HEK293T (cell line): ENCODE results near the gene MAP3K20.

ENCODE experiments used
- CTCF ChIA-PET: fragments of 350-600 bp; formaldehyde crosslinking; extraction: SDS; loops from one replicate; lab custom pipeline; 2021; ENCODE audit warnings: antibody characterized with exemption, inconsistent platforms; lab: Yijun Ruan, JAX
- POLR2A ChIA-PET: fragments of 350-600 bp; formaldehyde crosslinking; extraction: SDS; loops from one replicate; lab custom pipeline; 2020; ENCODE audit warnings: antibody characterized with exemption, inconsistent platforms; lab: Yijun Ruan, JAX
- DNase-seq: peaks from one replicate; pipeline ENCODE4 v3.0.0; 2012; ENCODE audit warnings: mixed read lengths; ENCODE audit errors: extremely low spot score
- ARNT ChIP-seq: fragments of 450-650 bp; IDR thresholded peaks from 2 replicates; pipeline ENCODE4 v1.6.1; 2017; ENCODE audit warnings: mild to moderate bottlenecking
- BHLHE40 ChIP-seq: fragments of 450-650 bp; IDR thresholded peaks from 2 replicates; pipeline ENCODE4 v1.6.1; 2016; ENCODE audit warnings: mild to moderate bottlenecking, moderate library complexity, borderline replicate concordance
- CTBP1 ChIP-seq: fragments of 450-650 bp; IDR thresholded peaks from 2 replicates; pipeline ENCODE4 v1.6.1; 2016; ENCODE audit warnings: borderline replicate concordance
- ELF4 ChIP-seq: fragments of 450-650 bp; IDR thresholded peaks from 2 replicates; pipeline ENCODE4 v1.6.1; 2017; ENCODE audit warnings: antibody characterized with exemption
- FOXA1 ChIP-seq: fragments of 450-650 bp; IDR thresholded peaks from 2 replicates; pipeline ENCODE4 v1.6.1; 2016; ENCODE audit warnings: mild to moderate bottlenecking
- FOXK2 ChIP-seq: fragments of 450-650 bp; IDR thresholded peaks from 2 replicates; pipeline ENCODE4 v1.6.1; 2016; ENCODE audit warnings: mild to moderate bottlenecking
- FOXM1 ChIP-seq: fragments of 450-650 bp; IDR thresholded peaks from 2 replicates; pipeline ENCODE4 v1.6.1; 2017; ENCODE audit warnings: mild to moderate bottlenecking, borderline replicate concordance
- HDGF ChIP-seq: fragments of 450-650 bp; IDR thresholded peaks from 2 replicates; pipeline ENCODE4 v1.6.1; 2017; ENCODE audit warnings: antibody characterized with exemption, borderline replicate concordance
- L3MBTL2 ChIP-seq: fragments of 450-650 bp; conservative IDR thresholded peaks from 2 replicates; pipeline ENCODE4 v1.6.1; 2016; ENCODE audit warnings: mild to moderate bottlenecking
- LEF1 ChIP-seq: fragments of 450-650 bp; IDR thresholded peaks from 2 replicates; pipeline ENCODE4 v1.6.1; 2017; ENCODE audit warnings: mild to moderate bottlenecking, borderline replicate concordance
- NFRKB ChIP-seq: fragments of 450-650 bp; IDR thresholded peaks from 2 replicates; pipeline ENCODE4 v1.6.1; 2016; ENCODE audit warnings: mild to moderate bottlenecking, moderate library complexity
- SP1 ChIP-seq: fragments of 450-650 bp; IDR thresholded peaks from 2 replicates; pipeline ENCODE4 v1.6.1; 2017
- SUZ12 ChIP-seq: fragments of 450-650 bp; IDR thresholded peaks from 2 replicates; pipeline ENCODE4 v1.6.1; 2016; ENCODE audit warnings: mild to moderate bottlenecking
- TARDBP ChIP-seq: fragments of 450-650 bp; IDR thresholded peaks from 2 replicates; pipeline ENCODE4 v1.6.1; 2016
- ZNF384 ChIP-seq: fragments of 450-650 bp; IDR thresholded peaks from 2 replicates; pipeline ENCODE4 v1.6.1; 2016
- TF ChIP-seq, protein P1 (sequence below): fragments of 450-650 bp; IDR thresholded peaks from 2 replicates; pipeline ENCODE4 v1.6.1; 2016

MAP3K20 gene

DNA sequence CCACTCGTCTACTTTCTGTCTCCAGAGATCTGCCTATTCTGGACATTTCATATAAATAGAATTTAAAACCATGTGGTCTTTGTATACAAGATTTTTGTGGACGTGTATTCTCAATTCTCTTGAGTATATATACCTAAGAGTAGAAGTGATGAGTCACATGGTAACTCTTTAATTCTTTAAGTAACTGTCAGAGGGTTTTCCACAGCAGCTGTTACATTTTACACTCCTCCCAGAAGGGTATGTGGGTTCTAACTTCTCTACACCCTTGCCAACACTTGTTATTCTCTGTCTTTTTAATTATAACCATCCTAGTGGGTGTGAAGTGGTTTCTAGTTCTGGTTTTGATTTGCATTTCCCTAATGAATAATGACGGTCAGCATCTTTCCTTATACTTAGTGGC lies 70.9 kb downstream of the MAP3K20 start:
- TF ChIP-seq BHLHE40 (no peak), FOXK2 (no peak), LEF1 (no peak), HDGF (no peak), TARDBP (no peak), FOXA1 (no peak), SUZ12 (no peak), SP1 (no peak)
- TF ChIP-seq, protein P1, sequence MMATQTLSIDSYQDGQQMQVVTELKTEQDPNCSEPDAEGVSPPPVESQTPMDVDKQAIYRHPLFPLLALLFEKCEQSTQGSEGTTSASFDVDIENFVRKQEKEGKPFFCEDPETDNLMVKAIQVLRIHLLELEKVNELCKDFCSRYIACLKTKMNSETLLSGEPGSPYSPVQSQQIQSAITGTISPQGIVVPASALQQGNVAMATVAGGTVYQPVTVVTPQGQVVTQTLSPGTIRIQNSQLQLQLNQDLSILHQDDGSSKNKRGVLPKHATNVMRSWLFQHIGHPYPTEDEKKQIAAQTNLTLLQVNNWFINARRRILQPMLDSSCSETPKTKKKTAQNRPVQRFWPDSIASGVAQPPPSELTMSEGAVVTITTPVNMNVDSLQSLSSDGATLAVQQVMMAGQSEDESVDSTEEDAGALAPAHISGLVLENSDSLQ: no peak
- ChIA-PET CTCF (no interaction called here), POLR2A (no interaction called here)
- DNase-seq: no peak

DNA sequence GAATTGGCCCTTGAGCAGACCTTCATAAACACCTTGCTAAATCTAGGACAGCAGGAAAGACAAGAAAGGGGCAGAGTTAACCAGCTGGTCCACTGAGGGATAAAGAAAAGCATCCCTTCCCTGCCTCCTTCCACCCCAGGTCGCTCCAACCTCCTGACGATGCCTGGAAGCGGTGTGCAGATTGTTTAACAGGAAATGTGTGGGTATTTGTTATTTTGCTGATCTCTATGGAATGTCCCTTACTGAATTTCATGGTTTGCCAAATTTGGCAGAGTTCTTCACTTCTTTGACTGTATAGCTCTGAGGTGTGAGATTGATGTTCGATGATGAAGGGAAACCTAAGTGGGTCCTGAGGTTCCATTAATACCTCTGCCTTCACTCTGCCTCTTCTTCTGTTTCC lies 72.9 kb downstream of the MAP3K20 start:
- CTCF ChIA-PET: no interaction called here
- no peak for DNase-seq
- POLR2A ChIA-PET: no interaction called here
- no peak for TF ChIP-seq ARNT
- TF ChIP-seq BHLHE40: no peak
- no peak for TF ChIP-seq SP1
- no peak for TF ChIP-seq ELF4
- TF ChIP-seq FOXM1: no peak

GRCh38 chr2:173149491-173149890 lies 73.8 kb downstream of the MAP3K20 start:
- TF ChIP-seq HDGF: no peak
- no peak for TF ChIP-seq CTBP1
- no peak for TF ChIP-seq FOXA1
- no peak for TF ChIP-seq SP1
- TF ChIP-seq, protein P1: no peak
- no peak for TF ChIP-seq ELF4
- no peak for TF ChIP-seq L3MBTL2
- no peak for TF ChIP-seq ZNF384
- no peak for TF ChIP-seq LEF1
- TF ChIP-seq SUZ12: no peak
- no peak for TF ChIP-seq TARDBP
- no peak for TF ChIP-seq NFRKB
- TF ChIP-seq FOXK2: no peak
- no peak for TF ChIP-seq BHLHE40
- TF ChIP-seq ARNT: no peak
- TF ChIP-seq FOXM1: no peak
- CTCF ChIA-PET: no interaction called here
- DNase-seq: no peak
- POLR2A ChIA-PET: no interaction called here

DNA sequence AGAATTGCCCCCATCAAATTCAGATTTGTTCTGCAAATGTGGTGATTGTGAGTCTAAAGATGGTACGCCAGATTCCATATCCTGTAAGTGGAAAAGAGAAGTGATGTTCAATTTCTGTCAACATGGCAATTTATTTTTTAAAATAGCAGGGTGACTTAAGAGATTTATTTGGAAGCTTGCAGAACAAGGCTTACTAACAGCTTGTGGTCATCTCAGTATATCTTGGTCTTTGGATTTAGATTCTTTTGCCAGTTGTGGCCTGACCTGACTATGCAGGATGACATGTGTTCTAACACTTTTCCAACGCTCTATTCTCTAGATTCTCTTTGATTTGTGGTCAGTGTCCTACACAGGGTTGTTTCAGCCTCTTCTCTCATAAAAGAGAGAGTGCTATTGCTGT lies 74.4 kb downstream of the MAP3K20 start:
- no peak for DNase-seq
- ChIA-PET CTCF (no interaction called here), POLR2A (no interaction called here)
- no peak for TF ChIP-seq NFRKB
- no peak for TF ChIP-seq HDGF
- no peak for TF ChIP-seq L3MBTL2
- no peak for TF ChIP-seq CTBP1

DNA sequence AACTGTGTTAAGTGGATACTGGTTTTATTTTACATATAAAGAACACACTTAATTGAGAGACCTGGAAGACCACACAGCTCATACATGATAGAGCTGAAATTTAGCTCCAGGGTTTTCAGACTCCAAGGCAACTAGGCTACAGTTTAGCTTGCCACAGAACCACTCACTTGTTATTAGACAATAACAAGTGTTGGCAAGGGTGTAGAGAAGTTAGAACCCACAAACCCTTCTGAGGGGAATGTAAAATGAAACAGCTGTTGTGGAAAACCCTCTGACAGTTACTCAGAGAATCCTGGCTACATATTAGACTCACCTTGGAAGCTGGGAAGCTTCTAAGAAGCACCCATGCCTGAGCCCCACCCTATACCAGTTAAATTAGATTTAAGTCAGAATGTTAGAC lies 75.3 kb downstream of the MAP3K20 start:
- CTCF ChIA-PET: no interaction called here
- POLR2A ChIA-PET: no interaction called here

DNA sequence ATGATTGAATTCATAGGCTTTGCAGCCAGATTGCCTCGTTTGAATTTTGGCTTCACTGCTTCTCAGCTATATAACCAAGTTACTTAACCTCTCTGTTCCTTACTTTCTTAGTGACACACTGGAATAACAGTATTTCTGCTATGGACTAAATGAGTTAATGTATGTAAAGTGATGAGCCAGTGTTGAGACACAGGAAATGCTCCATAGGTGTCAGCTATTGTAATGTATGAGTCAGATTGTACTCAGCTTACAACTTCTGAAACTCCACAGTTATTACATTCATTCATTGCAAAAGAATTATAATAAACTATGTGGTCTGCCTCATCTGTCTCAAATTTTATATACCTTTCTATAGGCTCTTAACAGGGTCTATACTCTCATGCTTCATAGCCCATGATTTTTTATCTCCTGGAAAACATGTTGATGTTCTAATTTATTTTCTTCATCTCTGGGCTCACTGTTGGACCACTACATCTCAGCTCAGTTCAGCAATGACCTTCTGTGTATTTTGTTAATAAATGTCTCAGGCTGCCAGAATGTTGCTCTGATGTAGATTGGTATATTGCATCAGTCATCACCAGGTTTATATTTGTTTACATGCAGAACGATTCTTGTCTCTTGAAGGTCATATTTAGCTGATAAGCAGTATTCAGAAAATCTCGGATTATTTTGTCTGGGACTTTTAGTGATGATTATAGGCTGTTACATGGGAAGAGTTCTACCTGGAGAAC lies 76.2 kb downstream of the MAP3K20 start:
- POLR2A ChIA-PET: no interaction called here
- DNase-seq: no peak
- no peak for TF ChIP-seq ARNT
- no peak for TF ChIP-seq NFRKB
- TF ChIP-seq FOXK2: no peak
- TF ChIP-seq FOXM1: no peak
- no peak for TF ChIP-seq BHLHE40
- no peak for TF ChIP-seq TARDBP
- no peak for TF ChIP-seq FOXA1
- no peak for TF ChIP-seq ELF4
- TF ChIP-seq L3MBTL2: no peak
- CTCF ChIA-PET: no interaction called here

More for the DNA sequence above, 75.3 kb downstream of the MAP3K20 start:
- DNase-seq: no peak
- TF ChIP-seq SUZ12: no peak
- TF ChIP-seq LEF1: no peak
- TF ChIP-seq CTBP1: no peak
- TF ChIP-seq SP1: no peak

GRCh38 chr2:173153301-173153885 lies 77.7 kb downstream of the MAP3K20 start:
- TF ChIP-seq ELF4: no peak
- no peak for TF ChIP-seq NFRKB
- no peak for TF ChIP-seq SP1
- TF ChIP-seq BHLHE40: no peak
- TF ChIP-seq ZNF384: no peak
- TF ChIP-seq TARDBP: no peak
- no peak for TF ChIP-seq FOXA1
- TF ChIP-seq, protein P1: no peak
- no peak for TF ChIP-seq ARNT
- TF ChIP-seq L3MBTL2: no peak
- no peak for TF ChIP-seq FOXK2
- no peak for TF ChIP-seq LEF1
- no peak for TF ChIP-seq FOXM1
- no peak for TF ChIP-seq CTBP1
- no peak for TF ChIP-seq HDGF
- TF ChIP-seq SUZ12: no peak
- POLR2A ChIA-PET: no interaction called here
- CTCF ChIA-PET: no interaction called here
- no peak for DNase-seq
